Activated CD4-positive, alpha-beta T cell treated with anti-CD3 and anti-CD28 coated beads, Interleukin-2, amount 10 ng/mL, durations not matched to agents 7 days and 5 days (primary cell): ENCODE data around the gene FAM107B. TPM values are rescaled to one million over a fixed set of nuclear protein-coding genes. Genes with fewer than 3 reads are reported as not detected.
A peak's percentile ranks its signal among the peaks of the same experiment; 100 is the strongest.

Source experiments
- CTCF ChIA-PET: fragments of 350-600 bp; sonication (Branson Sonifier 250); formaldehyde crosslinking; loops from one replicate; lab custom pipeline; 2021; ENCODE audit warnings: antibody characterized with exemption; lab: Charles Lee
- POLR2A ChIA-PET: fragments of 350-600 bp; sonication (Branson Sonifier 250); formaldehyde crosslinking; loops from one replicate; lab custom pipeline; 2021; ENCODE audit warnings: antibody characterized with exemption; lab: Charles Lee
- DNase-seq: peaks from one replicate; pipeline ENCODE4 v3.0.0-alpha.2; 2020
- H3K27ac Mint-ChIP-seq: one replicate; pipeline ENCODE4 v1.8.0; 2021; ENCODE audit warnings: mild to moderate bottlenecking, moderate library complexity, mixed read lengths
- H3K27me3 Mint-ChIP-seq: one replicate; pipeline ENCODE4 v1.8.0; 2021; ENCODE audit warnings: mixed read lengths
- H3K36me3 Mint-ChIP-seq: one replicate; pipeline ENCODE4 v1.8.0; 2021; ENCODE audit warnings: low read depth, mixed read lengths
- H3K4me1 Mint-ChIP-seq: one replicate; pipeline ENCODE4 v1.8.0; 2021; ENCODE audit warnings: mixed read lengths
- H3K4me3 Mint-ChIP-seq: one replicate; pipeline ENCODE4 v1.8.0; 2021; ENCODE audit warnings: mild to moderate bottlenecking, moderate library complexity, mixed read lengths
- H3K9me3 Mint-ChIP-seq: one replicate; pipeline ENCODE4 v1.8.0; 2021; ENCODE audit warnings: mixed read lengths
- total RNA-seq, 2 experiments: library from RNA; stranded (reverse); gene quantifications; one replicate each; pipeline ENCODE4 v1.2.3, GENCODE V29; 2021

Gene FAM107B
- total RNA-seq, 2 experiments from 2014 or later: 180 to 220 TPM

DNA sequence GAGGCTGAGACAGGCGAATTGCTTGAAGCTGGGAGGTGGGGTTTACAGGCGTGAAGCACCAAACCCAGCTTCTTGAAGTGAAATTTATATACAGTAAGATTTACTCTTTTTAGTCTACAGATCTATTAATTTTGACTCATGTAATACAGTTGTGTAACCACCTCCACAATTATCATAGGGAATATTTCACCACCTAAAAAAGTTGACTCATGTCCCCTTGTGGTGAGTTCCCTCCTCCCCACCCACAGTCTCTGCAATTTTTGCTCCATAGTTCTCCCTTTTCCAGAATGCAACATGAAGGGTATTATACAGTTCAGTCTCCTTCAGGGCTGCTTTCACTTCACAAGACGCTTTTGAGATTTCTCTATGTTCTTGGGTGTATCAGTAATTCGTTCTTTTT is 156.8 kb downstream of the FAM107B start:
- no peak overlapping the region for H3K4me3 Mint-ChIP-seq
- H3K9me3 Mint-ChIP-seq: no peaks in the 10 kb centered on the region
- peaks cover 20% of the 10 kb centered on the region for H3K4me1 Mint-ChIP-seq
- H3K36me3 Mint-ChIP-seq: no peaks in the 10 kb centered on the region
- no peaks in the 10 kb centered on the region for H3K27me3 Mint-ChIP-seq
- H3K27ac Mint-ChIP-seq: peak overlapping the region; percentile 22
- POLR2A ChIA-PET: no interaction called here
- CTCF ChIA-PET: interaction anchor here (1.2 to 1.9 kb wide), 3 partner anchors 13 to 16 kb away, joined by 3 to 8 read pairs (median 4); no protein-coding TSS in a partner anchor
- DNase-seq: no peak

DNA sequence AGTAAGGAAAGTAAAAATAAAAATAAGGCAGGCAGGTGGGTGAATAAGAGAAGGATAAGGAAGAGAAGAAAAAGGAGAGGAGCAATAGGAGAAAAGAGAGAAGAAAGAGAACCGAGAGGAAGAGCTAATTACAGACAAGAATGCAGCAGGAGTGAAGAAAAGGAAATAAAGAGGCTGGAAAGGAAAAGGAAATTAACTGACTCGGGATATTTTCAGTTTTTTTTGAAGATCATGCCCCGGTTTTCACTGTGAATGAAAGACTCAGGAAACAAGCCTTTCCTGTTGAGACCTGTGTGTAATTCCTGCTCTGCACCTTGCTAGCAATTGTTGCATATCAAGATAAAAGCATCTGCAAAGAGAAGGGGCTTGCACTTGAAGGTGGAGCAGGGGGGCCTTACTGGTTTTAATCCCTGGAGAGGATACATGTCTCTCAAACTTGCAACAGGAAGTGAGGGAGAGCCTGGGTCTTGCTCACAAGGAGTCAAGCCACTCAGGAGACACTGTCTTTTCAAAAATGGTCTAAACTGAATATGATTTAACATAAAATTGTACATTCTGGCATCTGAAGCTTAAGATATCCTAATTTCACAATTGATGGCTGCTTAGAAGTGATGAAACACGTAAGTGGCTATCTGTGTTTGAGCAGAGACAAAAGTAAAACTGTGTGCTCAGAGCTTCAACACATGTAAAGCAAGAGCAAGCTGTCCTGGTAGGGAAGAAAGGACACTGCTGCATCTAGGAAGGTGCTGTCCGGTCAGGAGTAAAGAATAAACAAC is 157.6 kb downstream of the FAM107B start:
- POLR2A ChIA-PET: no interaction called here

DNA sequence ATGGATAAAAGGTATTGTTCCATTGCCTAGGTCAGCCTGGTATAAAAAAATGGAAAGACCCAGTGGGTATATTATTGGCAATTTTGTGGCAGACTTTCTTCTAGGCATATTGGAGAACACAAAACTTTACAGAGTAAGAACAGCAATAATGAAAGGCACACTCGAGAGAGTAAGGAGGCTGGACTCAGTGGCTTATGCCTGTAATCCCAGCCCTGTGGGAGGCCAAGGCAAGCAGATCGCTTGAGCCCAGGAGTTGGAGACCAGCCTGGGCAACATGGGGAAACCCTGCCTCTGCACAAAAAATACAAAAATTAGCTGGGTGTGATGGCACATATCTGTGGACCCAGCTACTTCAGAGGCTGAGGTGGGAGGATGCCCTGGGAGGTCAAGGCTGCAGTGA is 158.2 kb downstream of the FAM107B start:
- H3K27ac Mint-ChIP-seq: no peak overlapping the region
- H3K9me3 Mint-ChIP-seq: no peaks in the 10 kb centered on the region
- H3K27me3 Mint-ChIP-seq: no peaks in the 10 kb centered on the region
- H3K36me3 Mint-ChIP-seq: no peaks in the 10 kb centered on the region
- peaks cover 20% of the 10 kb centered on the region for H3K4me1 Mint-ChIP-seq
- ChIA-PET POLR2A (no interaction called here), CTCF (interaction anchor here (0.9 to 2.1 kb wide), 6 partner anchors 9 to 199 kb away, joined by 4 to 8 read pairs (median 5); no protein-coding TSS in a partner anchor)
- H3K4me3 Mint-ChIP-seq: no peak overlapping the region
- no peak for DNase-seq

More for the DNA sequence above, 157.6 kb downstream of the FAM107B start:
- Mint-ChIP-seq H3K27ac (no peak overlapping the region), H3K36me3 (no peaks in the 10 kb centered on the region), H3K4me3 (peak overlapping the region; percentile 15), H3K27me3 (no peaks in the 10 kb centered on the region), H3K9me3 (no peaks in the 10 kb centered on the region), H3K4me1 (peaks cover 20% of the 10 kb centered on the region)
- CTCF ChIA-PET: interaction anchor here (1.1 to 1.9 kb wide), 4 partner anchors 11 to 16 kb away, joined by 3 to 8 read pairs (median 4); no protein-coding TSS in a partner anchor
- no peak for DNase-seq

DNA sequence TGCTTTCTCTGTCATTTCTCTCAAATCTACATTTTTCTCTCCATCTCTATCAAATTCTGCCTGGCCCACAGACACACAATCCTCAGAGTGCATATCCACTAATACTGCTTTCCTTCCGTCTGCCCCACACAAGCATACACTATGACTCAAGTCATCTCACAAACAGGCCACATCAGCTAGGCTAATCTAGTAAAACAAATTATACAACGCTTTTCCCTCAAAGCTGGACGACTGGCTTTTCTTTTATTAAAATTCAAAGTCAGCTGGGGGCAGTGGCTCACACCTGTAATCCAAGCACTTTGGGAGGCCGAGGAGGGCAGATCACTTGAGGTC is 161.1 kb downstream of the FAM107B start:
- no peaks in the 10 kb centered on the region for H3K9me3 Mint-ChIP-seq
- ChIA-PET POLR2A (no interaction called here), CTCF (interaction anchor here (1.5 to 2.0 kb wide), 3 partner anchors 8 to 14 kb away, joined by 3 to 5 read pairs (median 4); no protein-coding TSS in a partner anchor)
- DNase-seq: no peak
- no peaks in the 10 kb centered on the region for H3K27me3 Mint-ChIP-seq
- H3K27ac Mint-ChIP-seq: no peak overlapping the region
- H3K4me3 Mint-ChIP-seq: no peak overlapping the region
- peaks cover 29% of the 10 kb centered on the region for H3K4me1 Mint-ChIP-seq
- no peaks in the 10 kb centered on the region for H3K36me3 Mint-ChIP-seq

DNA sequence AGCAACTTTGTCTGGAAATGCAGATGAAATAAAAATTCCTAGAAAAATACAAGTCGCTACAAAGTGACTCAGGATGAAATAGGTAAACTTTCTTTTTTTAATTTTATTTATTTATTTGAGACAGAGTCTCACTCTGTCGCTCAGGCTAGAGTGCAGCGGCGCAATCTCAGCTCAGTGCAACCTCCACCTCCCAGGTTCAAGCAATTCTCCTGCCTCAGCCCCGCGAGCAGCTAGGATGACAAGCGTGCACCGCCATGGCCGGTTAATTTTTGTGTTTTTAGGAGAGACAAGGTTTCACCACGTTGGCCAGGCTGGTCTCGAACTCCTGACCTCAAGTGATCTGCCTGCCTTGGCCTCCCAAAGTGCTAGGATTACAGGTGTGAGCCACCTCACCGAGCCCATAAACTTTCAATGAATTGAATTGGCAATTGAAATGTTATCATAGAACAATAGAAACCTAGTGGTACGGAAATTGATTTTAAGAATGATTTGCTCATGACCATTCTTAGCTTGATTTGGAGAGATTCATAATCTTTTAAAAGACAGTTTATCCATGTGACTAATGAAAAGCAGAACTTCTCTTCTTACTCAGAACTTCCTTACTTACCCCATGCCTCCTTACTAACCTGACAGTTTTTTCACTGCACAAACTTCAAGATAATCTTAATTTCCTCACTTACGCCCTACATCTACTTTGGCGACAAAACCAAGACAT is 161.7 kb downstream of the FAM107B start:
- Mint-ChIP-seq H3K4me3 (no peak overlapping the region), H3K36me3 (no peaks in the 10 kb centered on the region), H3K4me1 (peaks cover 30% of the 10 kb centered on the region), H3K27ac (no peak overlapping the region), H3K27me3 (no peaks in the 10 kb centered on the region), H3K9me3 (no peaks in the 10 kb centered on the region)
- ChIA-PET POLR2A (no interaction called here), CTCF (interaction anchor here (1.5 to 2.0 kb wide), 2 partner anchors 10 to 15 kb away, joined by 3 to 5 read pairs; no protein-coding TSS in a partner anchor)
- no peak for DNase-seq

DNA sequence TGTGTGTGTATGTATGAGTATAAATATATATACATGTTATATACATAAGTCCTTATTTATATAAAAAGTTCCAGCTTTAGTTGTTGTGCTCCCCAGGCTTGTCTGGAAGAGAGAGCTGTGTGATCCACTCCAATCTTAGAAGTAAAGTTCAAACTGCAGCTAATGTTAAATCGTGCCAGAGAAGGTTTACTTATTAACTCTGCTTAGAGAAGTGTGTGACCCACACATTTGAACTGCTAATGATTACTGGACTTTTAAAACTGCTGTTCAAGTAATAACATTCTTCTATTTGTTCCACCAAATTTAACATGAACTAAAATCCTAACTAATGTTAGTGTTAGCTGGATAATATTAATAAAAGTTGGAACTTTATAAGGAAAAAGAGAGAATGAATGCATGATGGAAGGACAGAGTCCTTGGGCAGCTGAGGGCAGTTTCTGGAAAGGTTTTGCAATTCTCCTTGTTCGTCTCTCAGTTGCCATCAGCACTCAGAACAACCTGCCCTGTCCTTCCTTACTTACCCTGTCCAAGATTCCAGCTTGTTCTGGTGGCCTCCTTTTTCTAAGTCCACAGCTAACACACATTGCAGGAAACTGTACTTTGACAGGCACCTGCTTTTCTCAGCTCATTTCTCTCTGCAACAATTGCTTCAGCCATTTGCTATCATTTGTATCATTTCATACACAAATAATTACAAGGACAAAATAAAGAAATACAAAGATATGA is 162.6 kb downstream of the FAM107B start:
- H3K4me3 Mint-ChIP-seq: no peak overlapping the region
- H3K27ac Mint-ChIP-seq: no peak overlapping the region
- no peak for DNase-seq
- ChIA-PET POLR2A (no interaction called here), CTCF (interaction anchor here (0.6 to 0.9 kb wide), 2 partner anchors 12 to 283 kb away, joined by 4 read pairs; no protein-coding TSS in a partner anchor)
- no peaks in the 10 kb centered on the region for H3K36me3 Mint-ChIP-seq
- H3K9me3 Mint-ChIP-seq: no peaks in the 10 kb centered on the region
- peaks cover 29% of the 10 kb centered on the region for H3K4me1 Mint-ChIP-seq
- no peaks in the 10 kb centered on the region for H3K27me3 Mint-ChIP-seq

DNA sequence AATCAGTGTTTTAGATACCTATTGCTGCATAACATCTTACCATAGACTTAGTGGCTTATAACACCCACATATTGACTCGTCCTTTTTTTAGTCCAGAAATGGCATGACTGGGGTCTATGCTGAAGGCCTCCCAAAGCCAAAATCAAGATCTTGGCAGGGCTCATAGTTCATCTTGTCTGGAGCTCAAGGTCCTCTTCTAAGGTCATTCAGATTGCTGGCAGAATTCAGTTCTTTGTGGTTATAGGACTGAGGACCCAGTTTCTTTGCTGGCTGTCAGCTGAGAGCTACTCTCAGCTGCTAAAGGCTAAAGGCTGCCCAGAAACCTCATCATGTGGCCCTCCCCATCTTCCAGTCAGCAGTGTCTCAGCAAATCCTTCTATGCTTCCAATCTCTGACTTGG is 165.5 kb downstream of the FAM107B start:
- peaks cover 36% of the 10 kb centered on the region for H3K4me1 Mint-ChIP-seq
- POLR2A ChIA-PET: no interaction called here
- H3K27ac Mint-ChIP-seq: no peak overlapping the region
- H3K9me3 Mint-ChIP-seq: peaks cover 2% of the 10 kb centered on the region
- H3K36me3 Mint-ChIP-seq: peaks cover 6% of the 10 kb centered on the region
- DNase-seq: no peak
- H3K27me3 Mint-ChIP-seq: no peaks in the 10 kb centered on the region
- CTCF ChIA-PET: interaction anchor here (1.0 to 1.7 kb wide), 2 partner anchors 15 to 23 kb away, joined by 4 read pairs; no protein-coding TSS in a partner anchor
- no peak overlapping the region for H3K4me3 Mint-ChIP-seq

DNA sequence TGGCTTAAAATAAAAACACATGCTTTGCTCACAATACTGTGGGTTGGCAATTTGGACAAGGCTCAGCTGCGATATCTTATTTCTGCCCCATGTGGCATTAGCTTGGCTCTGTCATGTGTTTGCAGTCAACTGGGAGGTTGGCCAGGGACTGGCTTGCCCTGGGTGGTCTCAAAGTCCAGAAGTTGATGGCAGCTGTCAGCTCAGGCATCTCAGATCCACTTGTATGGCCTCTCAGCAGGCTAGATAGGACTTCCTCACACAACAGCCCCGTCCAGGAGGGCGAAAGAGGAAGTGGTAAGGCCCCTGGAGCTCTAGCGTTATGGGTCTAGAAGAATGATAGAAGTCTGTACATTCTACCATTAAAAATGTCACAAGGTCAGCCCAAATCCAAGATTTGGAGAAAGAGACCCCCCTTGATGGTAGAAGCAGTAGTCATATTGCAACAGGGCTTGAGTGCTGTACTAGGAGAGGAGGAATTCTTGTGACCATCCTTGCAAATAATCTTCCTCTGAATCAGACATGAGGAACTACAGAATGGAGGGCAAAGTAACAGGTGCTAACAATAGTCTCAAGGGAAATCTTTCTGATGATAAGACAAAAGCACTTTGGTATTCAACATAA is 166.2 kb downstream of the FAM107B start:
- no peak overlapping the region for H3K27ac Mint-ChIP-seq
- peaks cover 6% of the 10 kb centered on the region for H3K36me3 Mint-ChIP-seq
- peaks cover 2% of the 10 kb centered on the region for H3K9me3 Mint-ChIP-seq
- no peaks in the 10 kb centered on the region for H3K27me3 Mint-ChIP-seq
- no peak overlapping the region for H3K4me3 Mint-ChIP-seq
- DNase-seq: no peak
- H3K4me1 Mint-ChIP-seq: peaks cover 35% of the 10 kb centered on the region
- ChIA-PET POLR2A (no interaction called here), CTCF (interaction anchor here (1.0 kb wide), 2 partner anchors 8 to 24 kb away, joined by 4 read pairs; no protein-coding TSS in a partner anchor)

DNA sequence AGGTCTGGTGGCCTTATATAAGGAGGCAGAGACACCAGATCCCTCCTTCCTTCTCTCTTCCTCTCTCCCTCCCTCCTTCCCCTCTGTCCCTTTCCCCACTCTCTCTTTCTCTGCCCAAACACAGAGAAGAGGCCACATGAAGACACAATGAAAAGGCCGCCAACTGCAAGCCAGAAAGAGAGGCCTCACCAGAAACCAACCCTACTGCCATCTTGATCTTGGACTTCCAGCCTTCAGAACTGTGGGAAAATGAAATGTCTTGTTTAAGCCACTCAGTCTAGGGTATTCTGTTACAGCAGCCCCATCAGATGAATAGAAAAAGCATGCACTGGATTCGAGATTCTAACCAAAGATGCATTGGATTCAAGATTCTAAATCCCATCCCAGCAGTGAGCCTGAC is 168.1 kb downstream of the FAM107B start:
- peaks cover 43% of the 10 kb centered on the region for H3K4me1 Mint-ChIP-seq
- H3K27me3 Mint-ChIP-seq: no peaks in the 10 kb centered on the region
- CTCF ChIA-PET: interaction anchor here (1.0 to 1.5 kb wide), 4 partner anchors 8 to 18 kb away, joined by 3 to 5 read pairs (median 4); no protein-coding TSS in a partner anchor
- H3K9me3 Mint-ChIP-seq: peaks cover 2% of the 10 kb centered on the region
- peaks cover 21% of the 10 kb centered on the region for H3K36me3 Mint-ChIP-seq
- POLR2A ChIA-PET: no interaction called here
- no peak overlapping the region for H3K4me3 Mint-ChIP-seq
- no peak for DNase-seq
- no peak overlapping the region for H3K27ac Mint-ChIP-seq

DNA sequence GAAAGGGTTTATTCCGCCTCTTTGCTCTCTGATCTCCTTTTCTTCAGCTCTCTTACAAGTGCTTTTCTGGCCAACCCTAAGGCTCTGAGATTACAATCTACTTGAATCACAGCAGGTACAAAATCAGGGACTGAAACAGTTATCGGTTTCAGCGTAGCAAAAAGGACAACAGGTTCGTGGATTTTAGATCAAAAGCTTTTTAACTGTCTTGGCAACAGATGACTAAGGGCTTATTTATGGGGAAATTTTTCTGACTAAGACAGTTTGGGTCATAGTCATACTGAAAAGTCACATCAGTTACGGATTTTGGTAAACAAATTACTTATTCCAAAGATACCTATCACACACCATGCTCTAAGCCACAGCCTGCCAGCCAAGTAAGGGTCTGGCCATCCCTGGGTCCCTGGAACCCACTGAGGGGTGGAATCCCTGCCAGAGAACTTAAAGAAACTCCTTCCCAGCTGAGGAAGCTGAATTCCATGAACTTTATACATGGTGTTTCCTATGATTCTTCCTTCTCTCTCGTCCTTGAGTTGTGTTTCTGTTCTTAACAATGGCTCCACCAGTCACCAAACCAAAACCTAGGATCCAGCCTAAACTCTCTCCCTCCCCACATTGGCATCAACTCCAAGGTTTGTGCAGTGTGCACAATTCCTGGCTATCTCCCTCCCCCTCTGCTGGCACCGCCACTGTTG is 169.3 kb downstream of the FAM107B start:
- Mint-ChIP-seq H3K27ac (peak overlapping the region; percentile 94), H3K9me3 (peaks cover 2% of the 10 kb centered on the region), H3K4me3 (peak overlapping the region; percentile 88), H3K4me1 (peaks cover 51% of the 10 kb centered on the region), H3K27me3 (no peaks in the 10 kb centered on the region), H3K36me3 (peaks cover 31% of the 10 kb centered on the region)
- peak; percentile 38 for DNase-seq
- ChIA-PET POLR2A (interaction anchor here (0.8 kb wide), 2 partner anchors 43 to 355 kb away, joined by 3 to 4 read pairs; no protein-coding TSS in a partner anchor), CTCF (interaction anchor here (0.7 to 1.5 kb wide), 9 partner anchors 9 to 233 kb away, joined by 3 to 5 read pairs (median 4); partner anchors contain the start of genes CDNF, HSPA14 and MSANTD7)
